Endothelial cell of umbilical vein (primary cell): Measurements from ENCODE around the gene LRP1B. TPM values are rescaled to one million over a fixed set of nuclear protein-coding genes. Genes with fewer than 3 reads are reported as not detected.

Experiments
- BruUV-seq: library from RNA; stranded (reverse); fragments of 400-500 nt; replicated peaks from 2 replicates; lab custom pipeline; 2021; lab: Mats Ljungman, UMichigan
- CTCF ChIA-PET: fragments of 300-600, 350-600 bp; sonication (Branson Sonifier 250); formaldehyde crosslinking; loops from one replicate; lab custom pipeline; 2021; ENCODE audit warnings: antibody characterized with exemption, inconsistent platforms; lab: Charles Lee
- POLR2A ChIA-PET: fragments of 300-600, 350-600 bp; sonication (Branson Sonifier 250); formaldehyde crosslinking; loops from one replicate; lab custom pipeline; 2021; ENCODE audit warnings: antibody characterized with exemption, inconsistent platforms; lab: Charles Lee
- DNase-seq: peaks from one replicate; pipeline ENCODE4 v3.0.0-alpha.2; 2011; ENCODE audit warnings: low read depth, low spot score
- FAIRE-seq: peaks from 2 replicates; lab custom pipeline; 2011; peaks lifted over from hg19 to GRCh38; lab: Jason Lieb, UNC
- H2AFZ ChIP-seq: 2 replicates; pipeline ENCODE4 v1.6.0; 2012; ENCODE audit warnings: low read depth, low read length, control low read depth, inconsistent platforms
- H3K27ac ChIP-seq: 2 replicates; pipeline ENCODE4 v1.5.1; 2011; ENCODE audit warnings: low read depth, mild to moderate bottlenecking, control low read depth, low read length, moderate library complexity; ENCODE audit not compliant: insufficient read depth
- H3K27me3 ChIP-seq, 2 experiments: 2 replicates each; pipeline versions ENCODE4 v1.6.0 to v1.6.1; 2011; ENCODE audit warnings: low read length in 2 of 2, mixed read lengths in 1 of 2; ENCODE audit not compliant: control insufficient read depth in 2 of 2, insufficient read depth in 2 of 2
- H3K36me3 ChIP-seq, 2 experiments: 2 replicates in 1 of 2; 3 replicates in 1 of 2; pipeline ENCODE4 v1.5.1; 2011; ENCODE audit warnings: low read length in 2 of 2, mild to moderate bottlenecking in 1 of 2, moderate library complexity in 1 of 2; ENCODE audit not compliant: control insufficient read depth in 2 of 2, insufficient read depth in 2 of 2; ENCODE audit errors: extremely low read depth in 1 of 2
- H3K4me1 ChIP-seq: 3 replicates; pipeline ENCODE4 v1.5.1; 2011; ENCODE audit warnings: mild to moderate bottlenecking, low read length; ENCODE audit not compliant: control insufficient read depth, insufficient read depth; ENCODE audit errors: extremely low read depth
- H3K4me2 ChIP-seq: 2 replicates; pipeline ENCODE4 v1.6.1; 2011; ENCODE audit warnings: low read length, control low read depth, mixed read lengths; ENCODE audit not compliant: insufficient read depth
- H3K4me3 ChIP-seq, 3 experiments: fragments of 200-600 bp in 1 of 3; sonication (generic), shearing (Covaris generic) in 1 of 3; replicated peaks in 1 of 3; 2 replicates each; pipeline ENCODE4 v1.5.1; 2011 to 2016; ENCODE audit warnings: control low read depth in 3 of 3, low read length in 3 of 3, mild to moderate bottlenecking in 2 of 3, inconsistent platforms in 1 of 3, low read depth in 1 of 3, moderate library complexity in 1 of 3; ENCODE audit not compliant: insufficient read depth in 1 of 3
- H3K79me2 ChIP-seq: 2 replicates; pipeline ENCODE4 v1.6.0; 2012; ENCODE audit warnings: low read length, inconsistent platforms; ENCODE audit not compliant: control insufficient read depth, insufficient read depth
- H3K9ac ChIP-seq: replicated peaks from 2 replicates; pipeline ENCODE3; 2011; ENCODE audit warnings: low read length, control low read depth; ENCODE audit not compliant: insufficient read depth; ENCODE audit errors: extremely low read depth
- H3K9me1 ChIP-seq: replicated peaks from 3 replicates; pipeline ENCODE4 v1.6.0; 2011; ENCODE audit warnings: mild to moderate bottlenecking, low read length; ENCODE audit not compliant: control insufficient read depth, insufficient read depth; ENCODE audit errors: extremely low read depth
- H3K9me3 ChIP-seq: replicated peaks from 2 replicates; pipeline ENCODE4 v1.5.1; 2012; ENCODE audit warnings: low read length, inconsistent platforms; ENCODE audit not compliant: control insufficient read depth, insufficient read depth
- H4K20me1 ChIP-seq: replicated peaks from 2 replicates; pipeline ENCODE3; 2011; ENCODE audit warnings: mild to moderate bottlenecking, low read length; ENCODE audit not compliant: control insufficient read depth, insufficient read depth; ENCODE audit errors: extremely low read depth
- CTCF ChIP-seq, 2 donors: IDR thresholded peaks; 1 replicate in 1 of 2; 2 replicates in 1 of 2; pipeline ENCODE4 v1.5.1; 2011; ENCODE audit warnings: low read length in 2 of 2, mild to moderate bottlenecking in 2 of 2, moderate library complexity in 2 of 2, control low read depth in 1 of 2, inconsistent platforms in 1 of 2, low read depth in 1 of 2; ENCODE audit not compliant: insufficient read depth in 1 of 2; ENCODE audit errors: extremely low read depth in 1 of 2
- EZH2 ChIP-seq: IDR thresholded peaks from 2 replicates; pipeline ENCODE4 v1.6.1; 2012; ENCODE audit warnings: borderline replicate concordance, low read depth, mild to moderate bottlenecking, moderate library complexity, low read length, inconsistent platforms; ENCODE audit not compliant: severe bottlenecking
- FOS ChIP-seq: IDR thresholded peaks from 2 replicates; pipeline ENCODE4 v1.6.1; 2011; ENCODE audit warnings: mild to moderate bottlenecking, low read length, moderate library complexity, borderline replicate concordance; ENCODE audit not compliant: insufficient read depth
- GATA2 ChIP-seq: IDR thresholded peaks from 2 replicates; pipeline ENCODE4 v1.7.0; 2011; ENCODE audit warnings: low read depth, mild to moderate bottlenecking, moderate library complexity, mixed read lengths, low read length; ENCODE audit not compliant: insufficient read length, insufficient read depth
- JUN ChIP-seq: IDR thresholded peaks from 2 replicates; pipeline ENCODE4 v1.6.1; 2011; ENCODE audit warnings: borderline replicate concordance, low read depth; ENCODE audit not compliant: insufficient read length, insufficient read depth
- MAX ChIP-seq: IDR thresholded peaks from 2 replicates; pipeline ENCODE4 v1.6.1; 2011; ENCODE audit not compliant: insufficient read depth, insufficient read length
- MYC ChIP-seq: IDR thresholded peaks from one replicate; pipeline ENCODE4 v1.6.1; 2011; ENCODE audit warnings: mild to moderate bottlenecking, low read depth, low read length
- POLR2A ChIP-seq: IDR thresholded peaks from 2 replicates; pipeline ENCODE4 v1.6.1; 2012; ENCODE audit warnings: low read depth, mild to moderate bottlenecking, control low read depth, low read length
- POLR2AphosphoS5 ChIP-seq: IDR thresholded peaks from 2 replicates; pipeline ENCODE4 v1.6.1; 2012; ENCODE audit warnings: low read depth, mild to moderate bottlenecking, control low read depth, low read length, moderate library complexity; ENCODE audit not compliant: insufficient read depth
- dilution Hi-C: fragments of 300-500 bp; cut with MboI; formaldehyde crosslinking; loops from one replicate; pipeline ENCODE4 v1.15.0; 2019; ENCODE audit warnings: low sequenced_read_pairs; ENCODE audit not compliant: extremely low pct_ligation_motif_present
- intact Hi-C: fragments of 100-400 bp; cut with micrococcal nuclease; formaldehyde crosslinking; loops from one replicate; pipeline ENCODE4 v1.10.0; 2022
- polyA plus RNA-seq, 4 experiments: library from polyadenylated mRNA; depleted of rRNA in 3 of 4; stranded (reverse) in 3 of 4; unstranded in 1 of 4; fragments of >200 nt; gene quantifications; 2 replicates each; pipeline versions ENCODE4 v1.2.1 to v1.2.3, GENCODE V29; 2011 to 2012; ENCODE audit warnings: missing spikeins in 1 of 4
- total RNA-seq: library from RNA; stranded (reverse); gene quantifications from 2 replicates; pipeline ENCODE4 v1.2.3, GENCODE V29; 2021

The LRP1B gene
- total and polyA plus RNA-seq, 2 donors (not counting 3 experiments of a cell fraction or from before 2014, with no cell fraction given) = 0.03 to 0.07 TPM

- intact Hi-C loops (no loop called here), dilution Hi-C loops (no loop called here)
- Histone ChIP-seq H3K9ac (no peak overlapping the region), H2AFZ (no peak overlapping the region), H3K9me1 (no peaks in the 10 kb centered on the region), H3K27me3 (no peaks in the 10 kb centered on the region), H3K79me2 (no peaks in the 10 kb centered on the region), H3K4me3 (no peak overlapping the region), H3K27ac (no peak overlapping the region), H3K4me2 (no peak overlapping the region), H3K9me3 (no peaks in the 10 kb centered on the region), H4K20me1 (no peaks in the 10 kb centered on the region), H3K36me3 (no peaks in the 10 kb centered on the region), H3K4me1 (no peaks in the 10 kb centered on the region)
- no TSS peak for BruUV-seq
- TF ChIP-seq CTCF (IDR thresholded peaks at IDR 0.05; ENCODE audit: extremely low read depth in 1 of 2, insufficient read depth in 1 of 2, low read depth in 1 of 2, low read length in 2 of 2) = no peak
- no peak for TF ChIP-seq POLR2A
- TF ChIP-seq JUN = no peak
- no peak for TF ChIP-seq GATA2
- no peak for TF ChIP-seq MYC
- TF ChIP-seq POLR2AphosphoS5 = no peak
- no peak for TF ChIP-seq MAX
- no peak for TF ChIP-seq FOS
- no peak for TF ChIP-seq EZH2
- FAIRE-seq = no peak
- CTCF ChIA-PET = no interaction called here
- DNase-seq = no peak
- POLR2A ChIA-PET = no interaction called here
These were observed 1835.0 kb downstream of the LRP1B start for GRCh38 chr2:140295767-140296166.
